Thyroid gland (tissue), 4 donors: Measurements from ENCODE around the gene FBXO9.

Source experiments
- CTCF ChIP-seq, 6 experiments: fragments of 200-600 bp in 3 of 6; fragments of 450-650 bp in 3 of 6; sonication (generic) in 3 of 6; IDR thresholded peaks; one replicate each; pipeline ENCODE4 v1.5.1; 2016 to 2019; ENCODE audit warnings: antibody characterized with exemption in 6 of 6, mild to moderate bottlenecking in 2 of 6, inconsistent platforms in 1 of 6, moderate library complexity in 1 of 6
- POLR2A ChIP-seq, 2 donors: fragments of 450-650 bp; IDR thresholded peaks; one replicate each; pipeline ENCODE4 v1.6.1; 2017; ENCODE audit warnings: antibody characterized with exemption in 2 of 2, mild to moderate bottlenecking in 2 of 2, moderate library complexity in 1 of 2

GRCh38 chr6:53067849-53068361 is 2.7 kb downstream of the FBXO9 start:
- TF ChIP-seq CTCF (IDR thresholded peaks at IDR 0.05), result no peak
- no peak for TF ChIP-seq POLR2A (IDR thresholded peaks at IDR 0.05)
